MM.1S (cell line): ENCODE results near the gene ZBTB7B.

ENCODE experiments used
- CTCF ChIP-seq: fragments of 300-600 bp; sonication (generic); IDR thresholded peaks from 2 replicates; pipeline ENCODE4 v1.5.1; 2016; ENCODE audit warnings: antibody characterized with exemption, low read length, mixed read lengths
- EZH2 ChIP-seq: fragments of 300-600 bp; sonication (generic); optimal IDR thresholded peaks from 2 replicates; pipeline ENCODE3; 2017; ENCODE audit warnings: low read depth, mild to moderate bottlenecking, antibody characterized with exemption, low read length, mixed read lengths

GRCh38 chr1:155051777-155052398 lies 49.3 kb downstream of the ZBTB7B start:
- no peak for TF ChIP-seq CTCF
- no peak for TF ChIP-seq EZH2
